ENCODE measurements around the gene M1AP.

DNA sequence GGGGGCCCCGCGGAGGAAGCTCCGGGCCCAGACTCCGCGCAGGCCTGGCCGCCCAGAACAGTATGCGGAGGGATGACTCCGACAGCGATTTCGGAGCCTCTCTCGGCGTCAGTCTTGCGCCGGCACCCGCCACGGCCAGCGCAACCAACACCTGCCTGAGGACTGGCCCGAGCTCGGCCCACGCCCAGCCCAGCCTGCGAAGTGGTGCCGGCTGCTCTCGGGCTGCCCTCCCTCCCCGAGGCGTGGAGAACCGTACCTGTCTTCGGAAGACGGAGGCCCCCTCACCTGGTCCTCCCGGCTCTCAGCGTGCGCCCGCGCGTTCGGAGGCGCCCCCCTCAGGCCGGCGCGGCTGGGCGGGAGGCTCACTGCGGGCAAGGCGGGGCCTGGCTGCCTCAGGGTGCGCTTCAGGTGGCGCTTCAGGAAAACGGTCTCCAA, at the start of gene M1AP:
- TF ChIP-seq CHD2 (IDR thresholded peaks at IDR 0.05; ENCODE audit: low read length) (no peak), POLR2A (IDR thresholded peaks at IDR 0.05; ENCODE audit: control extremely low read depth in 1 of 2, low read depth in 2 of 2, low read length in 2 of 2) (no peak; a peak in 1 of 3 replicates), MAX (IDR thresholded peaks at IDR 0.05) (peak; percentile 83), KDM1A (IDR thresholded peaks at IDR 0.05; ENCODE audit: borderline replicate concordance, low read length) (no peak), PHF8 (conservative IDR thresholded peaks at IDR 0.05; ENCODE audit: low read depth, low read length) (peak; percentile 56), SP1 (IDR thresholded peaks at IDR 0.05; ENCODE audit: low read depth, low read length) (no peak), BRCA1 (IDR thresholded peaks at IDR 0.05; ENCODE audit: low read depth, low read length) (no peak), EGR1 (IDR thresholded peaks at IDR 0.05; ENCODE audit: borderline replicate concordance, low read depth, low read length) (no peak), YY1 (IDR thresholded peaks at IDR 0.05; ENCODE audit: low read depth, low read length) (no peak), POLR2AphosphoS5 (IDR thresholded peaks at IDR 0.05; ENCODE audit: low read depth, low read length) (no peak; the same call in 1 of the 2 replicates)
- TF ChIP-seq, protein P1, sequence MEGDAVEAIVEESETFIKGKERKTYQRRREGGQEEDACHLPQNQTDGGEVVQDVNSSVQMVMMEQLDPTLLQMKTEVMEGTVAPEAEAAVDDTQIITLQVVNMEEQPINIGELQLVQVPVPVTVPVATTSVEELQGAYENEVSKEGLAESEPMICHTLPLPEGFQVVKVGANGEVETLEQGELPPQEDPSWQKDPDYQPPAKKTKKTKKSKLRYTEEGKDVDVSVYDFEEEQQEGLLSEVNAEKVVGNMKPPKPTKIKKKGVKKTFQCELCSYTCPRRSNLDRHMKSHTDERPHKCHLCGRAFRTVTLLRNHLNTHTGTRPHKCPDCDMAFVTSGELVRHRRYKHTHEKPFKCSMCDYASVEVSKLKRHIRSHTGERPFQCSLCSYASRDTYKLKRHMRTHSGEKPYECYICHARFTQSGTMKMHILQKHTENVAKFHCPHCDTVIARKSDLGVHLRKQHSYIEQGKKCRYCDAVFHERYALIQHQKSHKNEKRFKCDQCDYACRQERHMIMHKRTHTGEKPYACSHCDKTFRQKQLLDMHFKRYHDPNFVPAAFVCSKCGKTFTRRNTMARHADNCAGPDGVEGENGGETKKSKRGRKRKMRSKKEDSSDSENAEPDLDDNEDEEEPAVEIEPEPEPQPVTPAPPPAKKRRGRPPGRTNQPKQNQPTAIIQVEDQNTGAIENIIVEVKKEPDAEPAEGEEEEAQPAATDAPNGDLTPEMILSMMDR (IDR thresholded peaks at IDR 0.05; ENCODE audit: control extremely low read depth in 1 of 3, insufficient read depth in 1 of 3, low read depth in 1 of 3, low read length in 3 of 3) = peak; percentile 62 to 67 (median 65)
